ENCODE data around the gene WTIP.
"Not testable (repeated sequence)": the region's sequence is repeated elsewhere in the genome, so short reads cannot be mapped to it uniquely, and the experiment has no call there.

WTIP gene

GRCh38 chr19:34478496-34478895 is 3.1 kb upstream of the WTIP start:
- DNase-seq (ENCODE audit: low read depth in 4 of 4, low spot score in 1 of 4), result not testable (repeated sequence)

- no peak for DNase-seq (ENCODE audit: low read depth in 4 of 4, low spot score in 1 of 4)
Observed at GRCh38 chr19:34479396-34479795, 2.2 kb upstream of the WTIP start.

GRCh38 chr19:34480491-34480890 is 1.1 kb upstream of the WTIP start:
- DNase-seq (ENCODE audit: low read depth in 4 of 4, low spot score in 1 of 4), result no peak

GRCh38 chr19:34481861-34482379 is 362 bp downstream of the WTIP start:
- DNase-seq (ENCODE audit: low read depth in 4 of 4, low spot score in 1 of 4), result no peak

- DNase-seq (ENCODE audit: low read depth in 4 of 4, low spot score in 1 of 4), result no peak
Observed at GRCh38 chr19:34482380-34483250, 1.1 kb downstream of the WTIP start.

GRCh38 chr19:34484328-34484727 is 2.8 kb downstream of the WTIP start:
- DNase-seq (ENCODE audit: low read depth in 4 of 4, low spot score in 1 of 4), result no peak

GRCh38 chr19:34485831-34486230 is 4.3 kb downstream of the WTIP start:
- no peak for DNase-seq (ENCODE audit: low read depth in 4 of 4, low spot score in 1 of 4)

GRCh38 chr19:34487651-34488051 is 6.1 kb downstream of the WTIP start:
- DNase-seq (ENCODE audit: low read depth in 4 of 4, low spot score in 1 of 4), result no peak

- DNase-seq (ENCODE audit: low read depth in 4 of 4, low spot score in 1 of 4), result no peak
Observed at GRCh38 chr19:34489175-34489574, 7.6 kb downstream of the WTIP start.

- no peak for DNase-seq (ENCODE audit: low read depth in 4 of 4, low spot score in 1 of 4)
Observed at GRCh38 chr19:34490141-34490766, 8.7 kb downstream of the WTIP start.

GRCh38 chr19:34493038-34493648 is 11.6 kb downstream of the WTIP start:
- no peak for DNase-seq (ENCODE audit: low read depth in 4 of 4, low spot score in 1 of 4)

GRCh38 chr19:34493649-34494044 is 12.1 kb downstream of the WTIP start:
- DNase-seq (ENCODE audit: low read depth in 4 of 4, low spot score in 1 of 4), result no peak

GRCh38 chr19:34494601-34495000 is 13.0 kb downstream of the WTIP start:
- no peak for DNase-seq (ENCODE audit: low read depth in 4 of 4, low spot score in 1 of 4)

GRCh38 chr19:34495416-34495815 is 13.9 kb downstream of the WTIP start:
- no peak for DNase-seq (ENCODE audit: low read depth in 4 of 4, low spot score in 1 of 4)

- no peak for DNase-seq (ENCODE audit: low read depth in 4 of 4, low spot score in 1 of 4)
Observed at GRCh38 chr19:34497112-34497805, 15.7 kb downstream of the WTIP start.

- no peak for DNase-seq (ENCODE audit: low read depth in 4 of 4, low spot score in 1 of 4)
Observed at GRCh38 chr19:34499155-34499834, 17.7 kb downstream of the WTIP start.

GRCh38 chr19:34500656-34501120 is 19.1 kb downstream of the WTIP start:
- DNase-seq (ENCODE audit: low read depth in 4 of 4, low spot score in 1 of 4), result no peak

GRCh38 chr19:34501339-34502320 is 20.1 kb downstream of the WTIP start:
- DNase-seq (ENCODE audit: low read depth in 4 of 4, low spot score in 1 of 4), result peak; percentile 55 to 85 (median 78)
